ENCODE measurements around the gene CSNK1D.

The CSNK1D gene

DNA sequence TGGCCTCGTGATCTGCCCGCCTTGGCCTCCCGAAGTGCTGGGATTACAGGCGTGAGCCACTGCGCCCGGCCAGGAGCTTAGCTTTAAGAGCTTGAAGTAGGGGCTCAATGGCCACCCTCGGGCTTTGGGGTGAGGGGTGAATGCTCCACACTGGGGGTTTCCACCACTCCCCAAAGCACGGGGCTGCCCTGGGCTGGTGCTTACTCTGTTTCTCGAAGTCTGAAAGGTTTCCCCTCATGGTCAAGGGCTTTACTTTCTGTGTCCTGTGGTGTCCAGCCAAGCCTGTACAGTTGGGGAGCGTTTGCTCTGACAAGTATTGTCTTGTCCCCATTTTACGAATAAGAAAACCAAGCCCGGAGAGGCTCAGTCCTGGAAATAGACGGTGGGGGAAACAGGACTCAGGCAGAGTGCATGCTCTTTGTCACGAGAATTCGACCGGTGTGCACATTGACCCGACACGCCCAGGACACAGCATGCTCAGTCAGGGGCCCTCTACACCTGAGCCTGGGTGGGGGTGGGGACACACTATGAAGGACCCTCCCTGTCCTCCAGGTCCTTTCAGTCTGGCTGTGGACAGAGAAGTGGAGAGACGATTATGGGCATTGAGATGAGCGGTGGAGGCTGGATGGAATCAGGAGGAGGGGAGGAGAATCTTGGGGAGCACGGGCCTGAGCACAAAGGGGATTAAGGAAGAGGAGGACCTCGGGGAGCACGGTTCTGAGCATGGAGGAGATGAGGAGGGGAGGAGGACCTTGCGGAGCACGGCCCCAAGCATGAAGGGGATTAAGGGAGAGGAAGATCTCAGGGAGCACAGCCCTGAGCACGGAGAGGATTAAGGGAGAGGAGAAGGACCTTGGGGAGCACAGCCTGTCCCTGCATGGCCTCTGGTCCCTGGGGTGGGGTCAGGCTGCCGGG lies 36.4 kb upstream of the CSNK1D start:
- no peak for DNase-seq

GRCh38 chr17:82305727-82306300 lies 32.3 kb upstream of the CSNK1D start:
- no peak for DNase-seq

GRCh38 chr17:82304826-82305726 lies 31.6 kb upstream of the CSNK1D start:
- DNase-seq: no peak

DNA sequence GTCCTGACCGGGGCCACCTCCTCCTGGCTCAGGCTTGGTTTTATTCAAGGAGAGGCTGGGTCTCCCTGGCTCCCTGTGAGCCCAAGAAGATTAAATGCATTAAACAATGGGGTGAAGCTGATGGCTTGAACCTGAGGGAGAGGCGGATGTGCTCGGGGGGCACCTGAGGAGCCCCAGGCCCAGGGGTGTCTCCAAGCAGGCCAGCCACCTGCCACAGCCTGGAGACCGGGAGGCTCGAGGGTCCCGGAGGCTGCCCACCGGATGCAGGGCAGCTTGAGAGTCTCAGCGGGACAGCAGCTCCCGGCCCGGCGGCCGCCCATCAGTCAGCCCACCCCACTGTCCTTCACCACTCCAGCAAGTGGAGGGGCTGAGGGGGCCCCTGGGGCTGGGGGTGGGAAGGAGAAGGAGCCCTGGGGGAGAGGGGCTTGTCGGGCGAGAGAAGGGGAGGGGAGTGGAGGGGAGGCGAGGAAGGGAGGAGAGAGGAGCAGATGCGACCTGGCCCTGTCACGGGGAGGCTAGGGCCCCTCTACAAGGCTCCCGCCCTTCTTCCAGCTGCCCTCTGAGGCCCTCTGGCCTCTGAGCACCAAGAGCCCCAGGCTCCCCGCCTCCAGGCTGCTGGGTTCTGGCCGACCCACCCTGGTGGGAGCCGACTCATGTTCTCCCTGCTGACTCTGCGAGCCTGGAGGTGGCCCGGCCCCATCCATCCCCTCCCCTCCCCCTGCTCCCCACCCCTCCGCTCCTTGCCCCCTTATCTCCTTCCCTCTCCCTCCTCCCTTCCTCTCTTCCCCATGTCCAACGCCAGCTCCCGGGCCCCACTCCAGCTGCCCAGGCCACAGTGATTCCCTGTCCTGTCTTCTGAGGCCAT lies 30.7 kb upstream of the CSNK1D start:
- no peak for DNase-seq

DNA sequence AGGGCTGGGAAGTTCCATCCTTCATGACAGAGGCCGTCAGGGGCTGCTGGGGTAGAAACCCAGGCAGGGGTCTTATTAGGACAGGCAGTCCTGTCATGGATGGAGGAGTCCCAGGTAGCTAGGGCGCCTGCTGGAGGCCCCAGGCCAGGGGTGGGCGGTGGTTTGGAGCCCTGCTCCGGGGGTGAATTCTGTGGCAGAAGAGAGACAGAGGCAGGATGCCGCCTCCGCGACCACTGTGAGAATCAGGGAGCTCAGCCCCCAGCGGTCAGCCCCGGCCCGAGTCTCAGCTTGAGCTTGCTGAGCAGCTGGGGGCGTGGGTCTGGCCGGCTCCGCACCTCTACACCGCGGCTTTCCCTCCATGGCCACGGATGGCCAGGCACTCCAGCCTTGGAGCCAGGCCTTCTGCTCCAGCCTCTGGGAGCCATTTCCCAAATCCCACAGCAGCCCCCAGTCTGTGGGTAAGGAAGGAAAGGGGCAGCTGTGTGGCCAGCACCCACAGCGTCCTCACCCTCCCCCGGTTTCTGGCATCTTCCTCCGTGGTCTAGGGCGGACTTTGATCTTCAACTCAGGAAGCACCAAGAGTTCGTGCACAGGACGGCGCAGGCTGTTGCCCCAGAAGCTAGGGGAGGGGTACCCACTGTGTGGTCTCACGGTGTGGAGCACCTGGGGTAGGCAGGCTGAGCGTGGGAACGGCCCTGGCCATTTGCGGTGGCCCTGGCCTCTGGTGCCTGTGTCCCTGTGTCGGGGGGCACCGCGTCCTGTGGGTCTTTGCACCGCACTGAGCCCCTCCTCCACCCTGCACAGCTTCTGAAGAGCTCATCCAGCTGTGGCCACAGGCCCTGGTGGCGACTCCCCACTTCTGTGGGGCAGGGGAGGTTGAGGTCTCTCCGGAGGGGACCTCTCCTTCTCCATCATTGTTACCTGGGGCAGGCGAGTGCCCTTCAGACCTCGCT lies 29.8 kb upstream of the CSNK1D start:
- no peak for DNase-seq

DNA sequence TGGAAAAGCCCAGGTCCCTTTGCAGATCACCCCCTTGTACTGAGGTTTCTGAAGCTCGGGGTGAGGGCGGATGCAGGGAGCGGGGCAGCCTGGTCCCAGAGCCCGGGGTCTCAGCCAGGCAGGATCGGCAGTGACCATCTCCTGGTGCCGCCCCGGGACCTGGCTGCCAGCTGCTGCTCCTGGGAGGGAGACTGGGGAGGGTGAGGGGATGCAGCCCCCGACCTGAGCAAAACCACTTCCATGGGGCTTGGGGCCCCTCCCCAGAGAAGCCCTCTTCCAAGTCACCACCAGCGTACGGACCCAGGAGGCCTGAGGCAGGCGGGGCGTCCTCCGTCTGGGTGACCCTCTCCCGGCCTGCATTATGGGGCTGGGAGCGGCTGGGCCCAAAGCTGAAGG lies 29.1 kb upstream of the CSNK1D start:
- DNase-seq: no peak

DNA sequence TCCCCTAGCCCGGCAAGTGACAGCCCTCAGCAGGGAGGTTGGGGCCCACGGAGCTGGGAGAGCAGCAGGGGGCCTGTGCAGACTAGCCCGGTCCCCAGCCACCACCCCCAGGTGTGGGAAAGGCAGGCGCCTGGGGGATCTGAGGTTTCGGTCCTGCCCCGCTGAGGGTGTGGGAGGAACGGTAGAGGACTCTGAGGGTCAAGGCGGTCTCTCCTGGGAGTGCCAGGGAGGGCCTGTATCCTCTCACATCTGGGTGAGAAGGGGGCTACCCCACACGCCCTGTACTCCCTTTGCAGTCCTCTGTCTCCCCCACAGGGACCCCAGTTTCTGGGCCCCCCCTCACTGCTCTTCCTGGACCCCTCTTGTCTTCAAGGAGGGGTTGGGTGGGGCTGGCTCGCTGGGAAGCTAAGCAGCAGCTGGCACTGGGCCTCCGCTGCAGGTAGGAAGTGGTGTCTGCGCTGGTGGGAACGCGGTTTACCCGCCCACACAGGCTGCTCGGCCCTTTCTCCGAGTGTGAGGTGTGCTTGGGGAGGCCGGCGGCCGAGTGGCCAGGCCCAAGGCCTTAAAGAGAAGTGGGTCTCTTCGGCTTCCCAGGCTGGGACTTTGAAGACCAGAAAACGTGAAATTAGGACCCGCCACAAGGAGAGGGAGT lies 28.5 kb upstream of the CSNK1D start:
- no peak for DNase-seq

DNA sequence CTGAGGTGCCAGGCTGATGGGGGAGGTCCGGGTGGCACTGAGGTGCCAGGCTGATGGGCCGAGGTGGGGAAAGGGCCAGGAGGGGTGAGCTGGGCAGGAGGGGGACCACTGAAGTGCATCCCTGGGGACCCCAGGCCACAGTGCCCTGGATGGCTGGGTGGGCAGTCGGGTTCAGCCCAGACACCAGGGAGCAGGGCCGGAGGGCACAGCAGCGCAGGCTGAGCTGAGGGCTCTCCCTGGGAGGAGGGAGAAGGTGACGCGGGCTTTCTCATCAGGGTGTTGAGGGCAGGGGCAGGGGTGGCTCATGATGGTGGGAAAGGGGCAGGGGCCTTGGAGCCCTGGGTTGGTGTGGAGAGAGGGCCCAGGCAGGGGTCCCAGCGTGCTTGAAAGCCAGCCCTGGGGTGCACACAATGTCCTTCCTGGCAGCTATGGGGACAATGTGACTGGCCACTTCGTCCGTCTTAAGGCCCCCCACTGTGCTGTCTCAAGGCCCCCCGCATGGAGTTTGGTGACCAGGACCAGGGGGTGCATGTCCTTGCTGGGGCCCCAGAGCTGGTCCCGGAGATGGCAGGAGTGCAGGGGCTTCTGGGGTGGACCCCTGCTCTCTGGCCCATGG lies 27.9 kb upstream of the CSNK1D start:
- DNase-seq: no peak

GRCh38 chr17:82300707-82301270 lies 27.3 kb upstream of the CSNK1D start:
- peak; percentile 88 for DNase-seq

DNA sequence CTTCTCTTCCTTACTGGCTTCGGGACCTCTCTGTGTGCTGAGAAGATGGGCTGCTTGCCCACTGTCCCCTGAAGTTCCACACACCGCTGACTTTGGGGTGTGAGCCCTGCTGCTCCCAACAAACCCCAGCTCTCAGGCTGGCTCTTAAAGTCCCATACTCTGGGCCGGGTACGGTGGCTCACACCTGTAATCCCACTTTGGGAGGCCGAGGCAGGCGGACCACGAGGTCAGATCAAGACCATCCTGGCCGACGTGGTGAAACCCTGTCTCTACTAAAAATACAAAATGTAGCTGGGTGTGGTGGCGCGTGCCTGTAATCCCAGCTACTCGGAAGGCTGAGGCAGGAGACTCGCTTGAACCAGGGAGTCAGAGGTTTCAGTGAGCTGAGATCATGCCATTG lies 26.7 kb upstream of the CSNK1D start:
- no peak for DNase-seq

DNA sequence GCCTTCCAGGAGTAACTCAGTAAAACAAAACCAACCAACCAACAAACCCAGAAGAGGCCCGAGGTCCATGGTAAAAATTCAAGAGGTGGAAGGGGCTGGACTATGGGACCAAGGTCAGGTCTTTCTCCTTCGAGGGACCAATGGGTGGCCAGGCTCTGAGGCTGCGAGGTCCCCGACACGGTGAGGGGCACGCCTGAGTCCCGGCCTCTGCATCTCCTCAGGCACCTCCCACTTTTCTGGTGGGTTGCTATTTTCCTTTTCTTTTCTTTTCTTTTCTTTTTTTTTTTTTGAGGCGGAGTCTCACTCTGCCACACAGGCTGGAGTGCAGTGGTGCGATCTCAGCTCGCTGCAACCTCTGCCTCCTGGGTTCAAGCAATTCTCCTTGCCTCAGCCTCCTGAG lies 26.0 kb upstream of the CSNK1D start:
- DNase-seq: no peak

DNA sequence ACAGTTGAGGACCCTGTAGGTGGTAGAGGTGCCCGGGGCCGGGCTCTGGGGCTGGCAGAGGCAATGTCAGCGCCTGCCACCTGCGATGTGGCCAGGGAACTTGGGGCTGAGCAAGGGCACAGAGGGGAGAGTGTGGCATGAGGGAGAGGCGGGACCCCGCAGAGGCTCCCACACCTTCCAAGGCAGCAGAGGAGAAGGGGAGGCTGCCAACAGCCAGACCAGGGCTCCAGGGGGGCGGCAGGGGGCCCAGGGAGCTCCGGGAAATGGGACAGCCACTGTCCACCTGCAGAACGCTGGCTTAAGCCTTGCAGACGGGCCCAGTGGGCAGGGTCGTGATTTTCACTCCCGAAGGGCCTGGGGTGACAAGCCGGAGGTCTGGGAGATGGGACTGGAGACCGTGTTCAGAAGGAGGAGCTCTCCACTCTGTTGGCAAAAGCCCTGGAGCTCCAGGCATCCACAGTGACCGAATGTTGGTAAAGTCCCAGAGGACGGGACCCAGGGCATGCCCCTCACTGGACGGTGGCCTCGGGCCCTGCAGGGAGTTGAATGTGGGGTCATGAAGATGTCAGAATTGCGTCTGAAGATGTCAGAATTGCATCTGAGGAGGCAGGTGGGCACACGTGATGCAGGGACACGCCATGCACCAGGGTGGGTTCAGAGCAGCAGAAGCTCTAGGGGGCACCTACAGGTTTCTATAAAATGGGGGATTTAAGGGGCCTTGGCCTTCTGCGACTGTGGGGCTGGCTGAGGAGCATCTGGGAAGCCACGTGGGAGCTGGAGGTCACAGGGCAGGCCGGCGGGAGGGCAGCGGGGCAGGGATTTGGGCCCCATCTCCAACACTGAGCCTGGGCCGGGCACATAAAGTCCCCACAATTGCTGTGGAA lies 25.3 kb upstream of the CSNK1D start:
- no peak for DNase-seq

GRCh38 chr17:82297714-82298537 lies 24.4 kb upstream of the CSNK1D start:
- no peak for DNase-seq

DNA sequence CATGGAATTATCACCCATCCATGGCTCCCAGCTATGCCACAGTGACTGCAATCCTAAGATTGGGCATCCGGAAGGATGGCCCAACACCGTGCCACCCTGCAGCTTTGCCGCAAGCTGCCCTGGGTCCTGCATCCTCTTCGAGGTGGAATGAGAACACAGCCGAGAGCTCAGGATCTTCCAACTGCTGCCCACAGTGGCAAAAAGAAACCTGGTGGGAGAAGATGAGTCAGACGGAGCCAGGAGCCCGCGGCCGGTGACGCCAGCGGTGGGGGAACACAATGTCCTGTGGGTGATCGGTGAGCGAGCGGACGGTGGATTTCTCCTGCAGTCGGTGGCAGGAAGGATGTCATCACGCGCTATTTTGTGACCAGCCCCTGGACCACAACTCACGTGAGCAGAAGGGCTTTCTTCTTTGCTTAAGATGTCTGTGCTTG lies 23.8 kb upstream of the CSNK1D start:
- no peak for DNase-seq

DNA sequence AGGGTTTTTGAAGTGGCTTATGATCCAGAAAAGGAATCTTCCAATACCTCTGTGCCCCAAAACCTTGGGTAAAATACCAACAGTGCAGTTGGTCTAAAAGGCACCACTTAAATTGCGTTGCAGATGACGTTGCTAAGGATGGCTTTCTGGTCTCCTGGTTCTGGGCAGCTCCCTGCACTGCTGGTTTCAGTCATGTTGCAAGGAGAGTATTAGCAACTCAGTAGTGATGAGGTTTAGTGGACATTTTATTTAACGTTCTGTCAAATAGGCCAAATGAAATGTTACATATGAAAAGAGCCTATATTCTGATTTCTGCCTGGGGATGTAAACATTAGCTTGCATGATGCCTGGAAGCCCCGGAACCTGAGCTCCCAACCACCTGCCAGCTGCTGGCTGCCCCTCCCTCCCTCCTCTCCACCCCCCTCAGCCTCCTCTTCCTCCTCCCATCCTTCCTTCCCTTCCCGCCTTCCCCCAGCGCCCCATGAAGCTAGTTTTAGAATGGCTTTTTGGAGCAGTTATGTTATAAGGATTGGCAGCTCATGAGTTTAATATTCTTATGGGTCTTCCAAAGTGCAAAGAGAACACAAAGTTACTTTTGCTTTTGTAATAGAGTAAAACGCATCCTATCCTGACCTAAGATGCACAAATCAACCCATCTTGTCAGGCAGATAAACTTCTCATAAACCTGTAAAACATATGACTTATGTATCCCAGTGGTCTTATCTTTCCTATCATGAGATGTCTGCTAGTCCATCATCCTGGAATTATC lies 23.2 kb upstream of the CSNK1D start:
- no peak for DNase-seq

GRCh38 chr17:82295472-82295814 lies 21.9 kb upstream of the CSNK1D start:
- DNase-seq: no peak

Measured in 8988T (cell line).